SHP77 treated with DMSO at 0.1 percent for 48 hours (cell line): ENCODE measurements around the gene DAP3.
"Not testable (repeated sequence)": the region's sequence is repeated elsewhere in the genome, so short reads cannot be mapped to it uniquely, and the experiment has no call there.

Source experiments
- DNase-seq: peaks from one replicate; lab custom pipeline; 2025; lab: John Stamatoyannopoulos, UW

Gene DAP3

DNA sequence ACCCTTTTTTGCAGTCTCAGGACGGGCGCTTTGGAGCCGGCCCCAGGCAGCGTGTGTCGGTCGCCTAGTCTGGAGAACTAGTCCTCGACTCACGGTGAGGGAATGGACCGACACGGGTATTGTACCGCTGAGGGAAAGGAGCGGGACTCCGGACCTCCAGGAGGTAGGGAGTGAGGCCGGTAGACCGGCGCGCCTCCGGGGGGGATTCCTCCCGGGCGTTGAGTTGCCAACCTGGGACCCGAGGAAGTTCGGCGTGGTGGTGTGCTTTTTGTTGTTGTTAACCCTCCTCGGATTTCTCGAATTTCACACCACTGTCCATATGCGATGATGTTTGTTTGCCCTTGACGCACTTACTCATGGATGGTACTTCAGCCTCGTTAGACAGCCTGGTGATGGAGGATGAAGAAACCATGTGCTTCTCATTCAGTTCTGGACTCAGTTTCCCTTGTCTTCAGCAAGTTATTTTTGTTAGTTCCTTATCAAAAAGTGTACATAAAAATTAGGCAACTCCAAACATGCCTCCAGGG is at the start of gene DAP3:
DAP3 (plus strand) TSS at position 11 of the 527 bp plus-strand sequence. CDS start 20,689 bp downstream, outside the sequence.
- not testable (repeated sequence) for DNase-seq

DNA sequence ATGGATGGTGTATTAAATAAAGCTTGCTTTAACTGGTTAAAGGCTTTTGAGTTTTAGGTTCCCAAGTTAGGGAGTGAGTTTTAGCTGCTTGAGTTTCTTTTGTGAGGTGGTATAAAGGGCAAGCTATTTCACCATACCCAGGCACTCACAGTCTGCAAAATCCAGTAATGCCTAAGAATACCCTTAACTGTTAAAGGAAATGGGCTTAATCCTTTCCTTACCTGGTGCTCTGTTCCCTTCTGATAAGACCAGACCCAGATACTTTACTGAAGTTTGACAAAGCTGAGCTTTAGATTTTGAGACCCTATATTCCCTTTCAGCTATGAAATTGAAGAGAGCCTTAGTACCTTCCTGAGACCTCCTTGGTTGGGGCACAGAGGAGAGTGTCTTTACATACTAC is 48.5 kb upstream of the DAP3 start:
- DNase-seq, result no peak

DNA sequence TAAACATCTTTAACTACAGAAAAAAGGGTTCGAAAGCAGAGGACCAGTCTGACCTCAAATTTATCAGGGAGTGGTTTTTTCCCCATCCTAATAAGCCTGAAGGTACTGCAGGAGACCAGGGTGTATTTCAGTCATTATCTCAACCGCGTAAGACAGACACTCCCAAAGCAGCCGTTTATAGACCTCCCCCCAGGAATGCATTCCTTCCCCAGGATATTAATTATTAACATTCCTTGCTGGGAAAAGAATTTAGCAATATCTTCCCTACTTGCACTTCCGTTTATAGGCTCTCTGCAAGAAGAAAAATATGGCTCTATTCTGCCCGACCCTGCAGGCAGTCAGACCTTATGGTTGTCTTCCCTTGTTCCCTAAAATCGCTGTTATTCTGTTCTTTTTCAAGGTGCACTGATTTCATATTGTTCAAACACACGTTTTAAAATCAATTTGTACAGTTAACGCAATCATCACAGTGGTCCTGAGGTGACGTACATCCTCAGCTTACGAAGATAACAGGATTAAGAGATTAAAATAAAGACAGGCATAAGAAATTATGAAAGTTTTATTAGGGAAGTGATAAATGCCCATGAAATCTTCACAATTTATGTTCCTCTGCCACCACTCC is 46.2 kb upstream of the DAP3 start:
- not testable (repeated sequence) for DNase-seq

DNA sequence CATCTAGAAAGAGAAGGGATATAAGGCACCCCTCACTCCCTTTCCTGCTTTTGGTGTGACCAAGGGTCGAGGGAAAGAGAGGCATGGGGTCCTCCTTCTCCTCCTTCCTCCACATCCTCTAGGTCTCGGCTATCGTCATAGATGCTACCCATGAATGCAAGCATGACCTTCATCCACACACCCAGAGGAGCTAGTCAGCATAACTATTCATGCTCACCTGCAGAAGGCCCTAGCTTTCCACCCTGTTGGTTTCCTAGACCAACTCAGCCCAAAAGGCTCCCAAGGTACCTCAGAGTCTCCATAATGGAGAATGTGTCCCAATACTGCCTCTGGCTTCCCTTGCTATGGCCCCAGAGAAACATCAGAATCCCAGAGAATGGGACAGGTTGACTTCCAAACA is 45.7 kb upstream of the DAP3 start:
- DNase-seq, result no peak

DNA sequence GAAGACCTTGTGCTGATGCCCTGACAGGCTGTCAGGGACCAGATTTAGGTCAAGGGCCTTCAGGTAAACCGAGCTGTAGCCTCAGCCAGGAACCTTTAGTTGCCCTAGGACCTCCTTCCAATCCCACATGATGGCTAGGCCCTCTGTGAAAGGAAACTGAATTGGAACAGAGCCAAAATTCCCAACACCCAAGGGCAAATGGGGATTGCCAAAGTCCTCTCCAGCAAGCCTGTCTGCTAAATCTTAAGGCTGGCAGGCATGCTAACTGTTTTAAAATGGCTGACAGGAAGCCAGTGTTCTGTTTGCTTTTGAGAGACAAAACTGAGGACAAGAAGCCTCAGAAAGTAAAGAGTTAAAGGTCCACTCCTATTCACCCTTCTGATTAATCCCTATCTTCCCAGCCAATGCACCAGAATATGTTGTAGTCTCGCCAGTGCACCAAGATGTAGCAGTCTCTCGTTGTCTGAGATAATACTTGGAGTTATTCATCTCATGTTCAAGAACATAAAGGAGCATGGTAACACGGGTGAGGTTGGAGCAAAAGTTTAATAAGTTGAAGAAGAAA is 43.8 kb upstream of the DAP3 start:
- DNase-seq, result no peak

DNA sequence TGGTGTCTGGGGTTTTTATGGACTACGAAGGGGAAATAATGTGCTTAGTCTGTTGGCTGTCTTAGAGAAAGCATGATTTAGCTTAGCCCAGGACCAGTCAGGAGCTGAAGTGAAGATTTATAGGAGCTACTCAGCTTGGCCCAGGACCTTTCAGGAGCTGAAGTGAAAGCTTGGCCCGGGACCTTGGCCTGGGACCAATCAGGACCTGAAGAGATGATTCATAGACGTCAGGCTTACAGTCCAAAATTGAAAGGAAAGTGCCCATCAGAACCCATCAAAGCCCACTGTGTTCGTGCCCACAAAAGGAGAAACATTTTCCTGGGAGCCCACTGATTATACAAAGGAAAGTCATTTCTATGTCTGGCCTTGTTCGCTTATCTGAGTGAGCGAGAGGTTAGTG is 43.2 kb upstream of the DAP3 start:
- DNase-seq, result no peak

DNA sequence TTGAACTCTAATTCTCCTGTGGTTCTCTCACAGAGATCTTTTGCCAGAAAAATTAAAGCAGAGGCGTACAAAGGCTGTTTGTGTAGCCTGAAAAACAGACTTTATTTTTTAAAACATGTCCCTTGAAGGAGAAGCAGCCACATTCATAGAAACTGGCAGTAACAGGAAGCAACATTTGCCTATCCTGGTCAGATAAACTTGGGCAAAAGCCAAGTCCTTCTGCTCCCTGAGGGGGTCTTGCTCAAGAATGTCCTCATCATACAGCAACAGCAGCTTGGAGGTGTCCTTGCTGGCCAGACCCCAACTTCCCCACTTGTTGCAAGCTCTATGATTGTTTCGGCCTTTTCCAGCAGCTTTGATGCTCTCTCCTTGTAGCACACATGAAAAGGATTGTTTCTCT is 42.6 kb upstream of the DAP3 start:
- no peak for DNase-seq

DNA sequence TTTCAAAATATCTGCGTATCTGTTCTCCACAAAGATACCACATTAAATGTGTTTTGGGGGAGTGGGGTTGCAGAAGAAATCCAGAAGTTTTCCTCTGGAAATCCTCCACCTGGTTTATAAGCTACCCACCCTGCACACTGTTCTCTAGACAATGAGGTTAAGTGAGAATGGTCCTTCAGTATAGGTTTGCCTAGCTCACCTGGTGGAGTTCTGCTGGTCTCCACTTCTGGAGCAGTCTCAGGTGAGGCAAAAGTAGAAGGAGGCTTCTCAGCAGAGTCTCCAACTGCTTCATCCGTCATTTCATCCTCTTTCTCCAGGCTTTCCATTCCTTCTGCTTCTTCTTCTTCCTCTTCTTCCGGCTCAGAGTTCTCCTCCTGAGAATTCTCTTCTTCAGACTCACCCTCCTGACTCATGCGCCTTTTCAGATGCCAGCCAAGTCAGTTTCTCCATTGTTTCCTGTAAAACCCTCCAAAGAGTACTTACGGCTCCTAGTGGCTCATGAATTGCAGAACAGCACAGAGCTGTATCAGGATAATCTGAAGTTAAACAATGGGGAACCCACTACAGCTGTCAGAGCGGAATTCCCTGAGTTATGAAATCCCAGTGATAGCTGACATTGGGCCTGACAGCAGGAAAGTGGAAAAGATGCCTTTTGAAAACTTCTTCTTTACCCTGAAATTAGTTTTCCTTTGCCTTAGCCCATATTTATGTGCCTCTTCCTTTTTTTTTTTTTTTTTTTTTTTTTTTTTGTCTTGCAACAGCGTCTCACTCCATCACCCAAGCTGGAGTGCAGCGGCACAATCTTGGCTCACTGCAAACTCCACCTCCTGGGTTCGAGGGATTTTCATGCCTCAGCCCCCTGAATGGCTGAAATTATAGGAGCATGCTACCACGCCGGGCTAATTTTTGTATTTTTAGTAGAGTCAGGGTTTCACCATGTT is 40.4 kb upstream of the DAP3 start:
- peak; percentile 32 for DNase-seq

DNA sequence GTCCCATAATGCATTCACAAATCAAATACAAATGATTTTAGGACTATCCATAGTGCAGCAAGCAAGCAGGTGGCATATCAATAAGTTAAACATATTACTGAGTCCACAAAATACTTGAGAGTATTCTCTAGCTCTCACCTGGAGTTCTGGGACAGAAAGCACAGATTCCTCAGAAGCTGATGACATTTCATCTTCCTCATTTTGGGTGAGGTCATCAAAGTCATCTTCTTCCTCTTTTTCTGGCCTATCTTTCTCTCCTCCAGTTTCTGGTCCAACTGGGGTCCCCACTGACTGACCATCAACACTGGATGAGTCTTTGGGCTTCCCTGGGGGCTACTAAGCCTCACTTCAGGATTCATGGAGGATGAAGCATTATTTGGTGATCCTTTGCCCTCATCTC is 39.2 kb upstream of the DAP3 start:
- DNase-seq, result no peak

DNA sequence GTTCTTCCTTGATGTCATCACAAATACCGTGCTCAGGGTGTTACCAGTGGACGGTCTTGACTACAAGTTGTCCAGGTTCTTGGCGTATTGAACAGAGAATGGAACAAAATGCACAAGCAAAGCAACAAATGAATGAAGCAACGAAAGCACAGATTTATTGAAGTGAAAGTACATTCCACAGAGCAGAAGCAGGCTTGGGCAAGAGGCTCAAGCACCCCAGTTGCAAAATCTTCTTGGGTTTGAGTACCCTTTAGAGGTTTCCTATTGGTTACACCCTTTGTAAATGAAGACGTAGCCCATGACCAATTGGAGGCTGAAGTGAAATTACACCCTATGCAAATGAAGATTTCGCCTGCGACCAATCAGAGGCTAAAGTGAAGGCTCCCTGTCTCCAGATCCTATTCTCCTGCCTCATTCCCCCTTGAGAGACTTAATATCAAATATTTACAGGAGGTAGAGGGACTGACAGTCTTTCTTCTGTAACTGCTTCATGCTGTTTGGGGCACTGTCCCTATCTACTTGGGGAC is 38.6 kb upstream of the DAP3 start:
- DNase-seq, result no peak

DNA sequence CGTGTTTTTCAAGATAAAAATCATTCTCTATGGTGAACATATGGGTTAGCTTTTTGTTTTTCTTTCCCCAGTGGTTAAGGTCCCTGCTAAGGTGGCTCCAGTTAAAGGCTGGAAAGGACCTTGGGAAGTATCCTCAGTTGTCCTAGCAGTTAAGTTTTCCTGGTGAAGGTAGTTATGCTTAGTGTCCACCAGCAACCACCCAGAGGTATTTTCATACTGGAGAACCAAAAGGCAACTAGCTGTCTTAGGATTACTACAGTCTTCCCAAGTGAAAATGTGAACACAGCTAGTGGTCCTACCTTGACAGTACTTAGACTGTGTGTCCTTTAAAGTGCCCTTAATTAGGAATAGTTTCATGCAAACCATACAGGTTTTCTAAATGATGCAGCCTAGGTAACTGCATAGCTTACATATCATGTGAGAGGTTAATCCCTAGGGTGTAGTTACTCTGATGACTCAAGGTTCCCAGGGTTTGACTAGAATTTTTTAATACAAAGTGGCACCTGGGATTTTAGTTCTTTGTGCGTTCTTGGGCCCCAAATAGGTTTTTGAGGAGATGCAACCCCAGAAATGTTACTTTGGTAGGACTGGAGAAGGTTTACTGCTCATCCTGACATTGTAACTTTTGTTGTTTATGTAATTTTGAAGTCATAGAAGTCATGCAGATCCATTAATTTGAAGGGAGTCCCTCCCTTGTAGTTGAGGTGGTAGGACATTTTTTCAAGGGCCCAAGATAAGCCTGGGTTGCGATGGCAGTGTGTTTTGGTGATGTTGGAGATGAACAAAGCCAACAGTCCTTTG is 36.8 kb upstream of the DAP3 start:
- DNase-seq, result no peak

DNA sequence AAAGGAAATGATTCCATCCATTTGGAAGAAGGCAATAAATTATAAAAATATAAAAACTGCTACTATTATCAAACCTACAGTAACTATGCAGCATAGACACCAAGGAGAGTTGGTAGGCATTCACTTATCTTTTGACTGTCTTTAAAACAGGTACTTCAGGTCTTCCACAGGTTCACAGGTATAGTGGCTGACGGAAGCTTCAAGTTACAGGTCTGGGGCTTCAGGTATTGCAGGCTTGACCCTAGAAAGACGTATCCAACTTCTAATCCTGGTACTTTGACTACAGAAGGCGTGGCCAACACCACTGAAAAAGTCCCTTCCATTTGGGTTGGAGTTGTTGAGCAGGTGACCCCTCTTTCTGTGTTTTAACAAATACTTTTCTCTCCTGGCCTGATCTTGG is 35.9 kb upstream of the DAP3 start:
- DNase-seq, result no peak

DNA sequence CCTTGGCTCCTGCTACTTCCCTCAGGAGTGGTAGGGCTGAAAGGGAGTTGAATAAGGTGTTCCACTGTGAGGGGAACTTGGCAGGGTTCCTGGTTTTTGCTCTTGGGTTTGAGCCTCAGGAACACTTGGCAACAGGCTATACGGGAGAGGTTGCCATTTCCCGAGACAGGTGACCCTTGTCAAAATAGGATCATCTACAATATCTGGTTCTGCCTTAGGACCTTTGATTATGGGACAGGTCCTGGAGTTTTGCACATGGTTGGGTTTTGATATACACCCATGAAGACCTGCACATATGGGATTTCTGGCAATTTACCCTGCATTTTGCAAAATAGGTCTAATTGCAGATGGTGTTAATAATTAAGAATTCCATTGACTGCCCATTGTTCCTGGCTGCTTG is 31.4 kb upstream of the DAP3 start:
- no peak for DNase-seq

DNA sequence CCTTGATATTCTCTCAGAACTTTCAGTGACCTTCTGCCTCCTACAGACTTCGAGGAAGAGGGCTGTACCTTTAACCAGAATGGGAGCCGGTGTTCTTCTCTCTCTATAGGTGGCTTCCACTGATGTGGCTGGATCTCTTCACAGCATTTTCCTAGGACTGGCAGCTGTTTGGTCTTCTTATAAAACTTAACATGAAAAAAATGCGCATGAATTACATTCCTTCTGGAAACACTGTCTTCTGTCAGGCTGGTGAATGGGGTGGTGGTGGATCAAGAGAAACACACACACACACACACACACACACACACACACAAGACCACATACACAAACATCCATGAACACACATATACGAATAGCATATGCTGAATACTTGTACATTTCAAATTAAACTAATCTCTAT is 27.7 kb upstream of the DAP3 start:
- DNase-seq, result not testable (repeated sequence)

DNA sequence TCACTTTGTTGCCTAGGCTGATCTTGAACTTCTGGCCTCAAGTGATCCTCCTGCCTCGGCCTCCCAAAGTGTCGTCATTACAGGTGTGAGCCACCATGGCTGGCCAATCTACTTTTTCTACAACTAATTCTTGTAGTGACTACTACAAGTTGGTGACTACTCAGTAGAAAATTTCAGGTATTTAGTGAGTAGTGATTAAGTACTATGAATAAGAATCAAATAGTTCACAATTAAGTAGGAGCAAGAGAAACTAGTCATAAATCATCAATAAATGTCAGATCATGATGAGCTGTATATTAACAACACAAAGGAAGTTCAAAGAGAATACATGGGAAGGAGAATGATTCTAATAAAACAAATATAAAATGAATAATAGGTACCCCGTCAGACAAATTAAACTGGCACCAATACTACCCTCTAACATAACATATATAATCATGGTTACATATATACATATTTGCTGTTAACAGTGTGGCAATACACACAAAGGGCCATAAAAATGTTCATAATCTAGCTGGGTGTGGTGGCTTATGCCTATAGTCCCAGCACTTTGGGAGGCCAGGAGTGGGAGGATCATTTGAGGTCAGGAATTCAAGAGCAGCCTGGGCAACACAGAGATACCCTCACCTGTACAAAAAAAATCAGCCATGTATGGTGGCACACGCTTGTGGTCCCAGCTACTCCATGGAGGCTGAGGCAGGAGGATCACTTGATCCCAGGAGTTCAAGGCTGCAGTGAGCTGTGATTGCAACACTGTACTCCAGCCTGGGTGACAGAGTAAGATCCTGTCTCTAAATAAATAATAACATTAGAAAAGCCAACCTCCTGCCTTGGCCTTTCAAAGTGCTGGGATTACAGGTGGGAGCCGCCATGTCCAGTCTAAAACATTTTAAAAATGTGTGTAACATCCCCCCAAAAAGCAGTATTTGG is 19.4 kb upstream of the DAP3 start:
- DNase-seq, result no peak

DNA sequence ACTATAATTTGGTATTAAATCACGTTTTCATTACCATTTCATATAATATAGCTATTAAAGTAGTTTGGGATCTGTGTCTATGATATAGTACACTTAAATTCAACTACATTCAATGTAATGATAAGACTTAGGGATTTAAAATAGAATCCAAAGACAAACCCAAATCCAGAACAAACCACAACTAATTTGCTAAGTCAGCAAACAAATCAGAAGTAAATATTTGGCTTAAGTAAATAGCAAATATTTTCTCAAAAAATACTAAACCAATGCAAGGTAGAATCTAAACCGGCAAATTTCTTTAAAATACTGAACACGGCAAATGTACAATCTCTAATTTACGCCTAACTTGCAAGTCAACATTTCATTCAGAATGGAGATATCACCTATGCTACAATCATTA is 17.1 kb upstream of the DAP3 start:
- no peak for DNase-seq

DNA sequence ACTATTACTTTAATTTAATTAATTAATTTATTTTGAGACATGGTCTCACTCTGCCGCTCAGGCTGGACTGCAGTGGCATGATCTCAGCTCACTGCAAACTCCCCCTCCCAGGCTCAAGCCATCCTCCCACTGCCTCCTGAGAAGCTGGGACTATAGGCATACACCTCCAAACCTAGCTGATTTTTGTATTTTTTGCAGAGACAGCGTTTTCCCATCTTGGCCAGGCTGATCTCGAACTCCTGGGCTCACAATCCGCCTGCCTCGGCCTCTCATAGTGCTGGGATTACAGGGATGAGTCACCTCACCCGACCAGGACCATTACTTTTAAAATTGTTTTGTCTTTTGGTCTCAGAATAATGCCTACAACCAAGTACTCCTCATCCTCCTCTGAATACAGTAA is 15.9 kb upstream of the DAP3 start:
- no peak for DNase-seq

DNA sequence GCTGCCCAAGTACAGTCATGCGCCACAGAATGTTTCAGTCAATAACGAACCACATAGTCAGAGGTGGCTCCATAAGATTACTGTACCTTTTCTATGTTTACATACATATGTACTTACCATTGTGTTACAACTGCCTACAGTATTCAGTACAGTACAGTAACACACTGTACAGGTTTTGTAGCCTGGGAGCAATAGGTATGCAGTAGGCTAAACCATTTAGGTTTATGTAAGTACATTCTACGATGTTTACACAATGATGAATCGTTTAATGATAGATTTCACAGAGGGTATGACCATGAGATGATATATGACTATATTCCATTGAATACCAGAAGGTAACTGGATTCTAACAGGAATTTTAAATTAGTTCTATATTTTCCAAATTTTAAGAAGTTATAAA is 10.9 kb upstream of the DAP3 start:
- DNase-seq, result no peak

DNA sequence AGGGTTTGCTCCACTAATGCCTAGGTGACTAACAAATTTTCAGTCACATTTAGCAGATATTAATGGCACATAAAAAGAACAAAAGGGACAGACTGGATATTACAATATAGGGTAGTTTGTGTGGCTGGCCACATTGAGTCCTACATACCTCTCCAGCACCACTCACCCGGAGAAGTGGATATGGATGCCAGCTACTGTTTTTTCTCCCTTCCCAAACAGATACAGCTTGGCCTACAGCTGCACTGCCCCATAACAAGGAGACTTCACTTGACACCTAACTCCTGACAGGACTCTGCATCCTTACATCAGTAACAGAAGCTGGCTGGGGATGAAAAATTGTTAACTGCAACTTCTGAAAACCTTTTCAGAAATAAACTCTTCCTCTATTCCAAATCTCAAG is 9.9 kb upstream of the DAP3 start:
- DNase-seq, result not testable (repeated sequence)

DNA sequence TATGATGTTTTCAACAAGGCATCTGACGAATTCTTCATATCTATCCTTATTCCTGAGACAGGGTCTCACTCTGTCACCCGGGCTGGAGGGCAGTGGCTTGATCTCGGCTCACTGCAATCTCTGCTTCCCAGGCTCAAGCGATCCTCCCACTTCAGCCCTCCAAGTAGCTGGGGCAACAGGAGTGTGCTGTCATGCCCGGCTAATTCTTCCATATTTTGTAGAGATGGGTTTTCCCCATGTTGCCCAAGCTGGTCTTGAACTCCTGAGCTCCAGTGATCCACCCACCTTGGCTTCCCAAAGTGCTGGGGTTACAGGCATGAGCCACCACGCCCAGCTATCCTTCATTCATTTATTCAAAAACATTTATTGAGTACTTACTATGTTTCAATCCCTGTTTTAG is 8.4 kb upstream of the DAP3 start:
- DNase-seq, result no peak

DNA sequence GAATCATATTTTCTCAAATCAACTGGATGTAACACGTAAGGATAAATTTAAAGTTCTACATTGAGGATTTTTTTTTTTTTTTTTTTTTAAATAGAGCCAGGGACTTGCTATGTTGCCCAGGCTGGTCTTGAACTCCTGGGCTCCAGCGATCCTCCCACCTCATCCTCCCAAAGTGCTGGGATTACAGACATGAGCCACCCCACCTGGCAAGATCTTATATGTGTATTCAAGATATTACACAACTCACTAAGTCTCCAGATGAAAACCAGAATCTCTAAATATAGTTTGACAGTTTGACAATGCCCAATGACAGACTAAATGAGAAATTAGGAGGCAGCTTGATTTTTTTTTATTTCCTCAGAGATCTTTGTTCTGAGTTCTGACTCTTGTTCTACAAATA is 7.1 kb upstream of the DAP3 start:
- no peak for DNase-seq
